Amniotic stem cell (primary cell): ENCODE data around the gene SLC25A27.
"Not testable (repeated sequence)": the region's sequence is repeated elsewhere in the genome, so short reads cannot be mapped to it uniquely, and the experiment has no call there.

ENCODE experiments used
- DNase-seq: peaks from one replicate; lab custom pipeline; 2025; lab: John Stamatoyannopoulos, UW

SLC25A27 gene, protein sequence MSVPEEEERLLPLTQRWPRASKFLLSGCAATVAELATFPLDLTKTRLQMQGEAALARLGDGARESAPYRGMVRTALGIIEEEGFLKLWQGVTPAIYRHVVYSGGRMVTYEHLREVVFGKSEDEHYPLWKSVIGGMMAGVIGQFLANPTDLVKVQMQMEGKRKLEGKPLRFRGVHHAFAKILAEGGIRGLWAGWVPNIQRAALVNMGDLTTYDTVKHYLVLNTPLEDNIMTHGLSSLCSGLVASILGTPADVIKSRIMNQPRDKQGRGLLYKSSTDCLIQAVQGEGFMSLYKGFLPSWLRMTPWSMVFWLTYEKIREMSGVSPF

GRCh38 chr6:46652603-46653438, at the start of gene SLC25A27, which contains the start of gene CYP39A1:
Gene SLC25A27, plus strand, starts transcription at chr6:46652975. Its CDS starts 218 bp downstream, at chr6:46653193.
Gene CYP39A1, minus strand, starts transcription at chr6:46652818. Its CDS starts 236 bp downstream, at chr6:46652582.
- peak; percentile 70 for DNase-seq

DNA sequence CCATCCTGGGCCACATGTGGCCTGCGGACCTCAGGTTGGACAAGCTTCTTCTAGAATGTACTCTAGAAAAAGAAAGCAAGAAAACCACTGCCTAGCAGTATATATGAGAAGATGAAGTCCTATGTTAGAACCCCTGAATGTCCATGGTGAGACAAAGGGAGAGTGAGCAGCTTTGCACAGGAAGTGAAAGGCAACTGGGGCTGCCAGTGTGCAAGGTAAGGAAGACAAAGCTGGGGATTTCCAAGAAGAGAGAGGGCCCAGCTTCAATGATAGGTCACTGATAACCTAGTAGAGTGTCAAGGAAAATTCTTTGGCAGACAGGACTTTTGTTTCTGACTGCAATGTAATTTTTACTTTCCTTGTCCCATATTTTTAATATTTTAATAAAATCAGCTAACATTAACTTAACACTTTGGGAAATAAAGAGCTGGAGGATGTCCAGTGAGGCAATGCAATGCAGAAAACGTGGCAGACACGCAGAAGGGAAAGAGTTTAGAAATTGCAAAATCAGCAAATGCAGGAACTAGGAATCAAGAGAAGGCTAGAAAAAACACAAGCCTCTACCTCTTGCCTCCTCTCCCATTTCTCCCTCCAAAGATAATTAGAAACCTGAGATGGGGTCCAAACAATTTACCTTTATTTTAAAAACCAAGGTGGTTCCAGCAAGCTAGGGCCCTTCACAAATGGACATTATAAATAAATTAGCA, 47.5 kb upstream of the SLC25A27 start:
- no peak for DNase-seq

- no peak for DNase-seq
Measured at GRCh38 chr6:46606338-46606737, 46.4 kb upstream of the SLC25A27 start.

DNA sequence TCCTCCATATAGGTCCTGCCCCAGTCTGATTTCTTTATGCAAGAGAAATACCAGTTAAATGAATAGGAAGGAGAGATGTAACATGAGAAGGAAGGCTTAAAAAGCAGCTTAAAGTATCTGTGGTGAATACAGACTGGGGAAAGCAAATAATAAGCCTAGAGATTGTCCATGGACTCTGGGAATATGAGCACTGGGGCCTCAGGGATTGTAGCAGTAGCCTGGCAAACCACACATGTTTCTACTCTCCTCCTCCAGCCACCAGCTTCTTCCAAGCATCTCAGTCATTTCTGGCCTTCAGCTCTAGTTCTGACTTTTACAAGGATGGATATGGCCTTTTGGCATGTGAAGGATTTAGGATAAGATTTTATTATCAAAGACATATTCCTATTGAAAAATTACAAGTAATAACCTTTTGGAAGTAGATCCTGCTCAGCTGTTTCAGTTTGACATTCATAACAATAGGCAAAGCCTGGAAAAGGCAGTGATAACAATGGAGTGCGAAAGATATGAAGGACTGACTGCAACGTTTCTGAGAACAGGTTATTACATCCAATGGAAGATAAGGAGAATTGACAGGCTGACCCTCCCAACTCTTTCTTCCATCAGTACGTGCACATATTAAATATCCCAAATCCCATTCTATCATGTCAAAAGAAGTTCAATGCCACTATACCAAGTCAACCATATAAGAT, 41.8 kb upstream of the SLC25A27 start:
- DNase-seq: no peak

DNA sequence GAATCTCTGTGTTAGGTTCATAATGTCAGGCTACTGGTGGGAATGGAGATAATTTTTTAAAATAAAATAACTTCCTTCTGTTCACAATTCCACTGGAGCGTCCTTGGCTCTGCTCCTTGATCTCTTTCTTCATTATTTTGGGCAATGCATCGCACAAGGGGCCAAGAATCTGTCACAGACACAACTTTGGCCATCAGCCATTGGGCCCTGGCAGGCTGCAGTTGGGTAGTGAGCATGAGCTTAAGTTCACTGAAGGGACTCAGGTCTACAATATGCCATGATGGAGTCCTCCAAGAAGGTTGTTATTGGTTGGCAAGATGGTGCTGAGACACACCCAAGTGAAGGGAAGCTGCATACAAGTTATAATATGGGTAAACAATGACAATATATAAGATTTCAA, 40.1 kb upstream of the SLC25A27 start:
- no peak for DNase-seq

DNA sequence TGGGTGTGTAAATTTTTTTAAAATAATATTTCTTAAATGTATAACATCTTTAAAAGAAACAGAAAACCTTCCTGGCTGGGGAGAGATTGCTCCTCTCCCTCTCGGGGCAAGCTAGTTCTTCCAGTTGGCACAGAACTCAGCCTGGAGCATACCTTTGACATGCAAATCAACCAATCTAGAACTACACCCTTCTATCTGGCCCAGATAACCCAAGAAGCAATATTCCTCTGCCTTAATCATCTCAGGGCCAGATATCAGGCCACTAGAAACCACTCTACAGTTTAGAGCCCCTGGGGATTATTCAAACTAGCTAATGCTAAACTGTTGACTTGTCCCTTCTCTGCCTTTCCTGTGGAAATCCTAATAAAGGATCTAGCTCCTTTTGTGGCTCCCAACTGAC, 34.0 kb upstream of the SLC25A27 start:
- DNase-seq: no peak

GRCh38 chr6:46626228-46626909, 26.4 kb upstream of the SLC25A27 start:
- DNase-seq: peak; percentile 26

- DNase-seq: no peak
Measured at GRCh38 chr6:46626976-46627375, 25.8 kb upstream of the SLC25A27 start.

DNA sequence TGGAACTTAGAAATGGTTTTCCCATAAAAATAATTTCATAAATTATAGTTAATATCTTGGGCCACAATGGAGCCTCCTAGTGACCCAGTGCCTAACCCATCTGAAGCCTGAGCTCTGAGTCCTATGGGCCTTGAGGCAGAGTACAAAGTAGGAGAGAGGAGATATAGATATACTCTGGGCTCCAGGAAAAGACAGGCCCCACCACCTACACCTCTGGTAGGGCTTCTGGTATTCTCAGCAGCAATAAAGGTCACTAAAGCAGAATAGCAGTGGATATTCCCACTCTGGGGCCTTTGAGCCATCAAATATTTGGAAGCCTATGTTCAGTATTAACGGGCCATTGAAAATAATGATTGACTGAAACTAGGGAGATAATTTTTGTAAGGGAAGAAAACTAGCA, 24.3 kb upstream of the SLC25A27 start:
- DNase-seq: no peak

DNA sequence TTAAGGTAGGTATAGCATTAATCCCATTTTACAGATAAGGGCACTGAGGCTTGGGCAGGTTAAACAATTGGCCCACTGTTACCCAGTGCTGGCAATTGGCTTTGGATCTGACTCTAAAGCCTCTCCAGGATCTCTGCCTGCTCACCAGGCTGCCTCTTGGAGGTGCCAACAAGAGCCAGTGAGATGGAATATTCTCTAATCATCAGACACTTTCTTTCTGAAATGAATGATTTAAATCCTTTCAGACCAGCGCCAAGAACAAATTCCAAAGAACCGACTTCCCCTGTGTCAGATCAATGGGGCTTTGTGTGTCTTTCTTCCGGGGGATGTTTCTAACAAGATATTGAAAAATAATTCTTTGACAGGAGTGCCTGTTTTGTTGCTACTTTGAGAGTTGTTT, 23.8 kb upstream of the SLC25A27 start:
- DNase-seq: no peak

- no peak for DNase-seq
Measured at GRCh38 chr6:46629691-46630090, 23.1 kb upstream of the SLC25A27 start.

- no peak for DNase-seq
Measured at GRCh38 chr6:46632053-46632452, 20.7 kb upstream of the SLC25A27 start.

DNA sequence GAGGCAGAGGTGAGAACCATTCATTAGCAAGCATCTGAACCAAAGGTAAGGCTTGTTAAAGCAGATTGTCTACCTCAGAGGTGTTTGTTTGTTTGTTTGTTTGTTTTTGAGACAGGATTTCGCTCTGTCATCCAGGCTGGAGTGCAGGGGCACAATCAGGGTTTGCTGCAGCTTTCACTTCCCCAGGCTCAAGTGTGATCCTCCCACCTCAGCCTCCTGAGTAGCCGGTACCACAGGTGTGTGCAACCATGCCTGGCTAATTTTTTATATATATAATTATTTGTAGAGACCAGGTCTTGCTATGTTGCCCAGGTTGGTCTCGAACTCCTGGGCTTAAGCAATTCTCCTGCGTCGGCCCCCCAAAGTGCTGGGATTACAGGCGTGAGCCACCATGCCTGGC, 17.3 kb upstream of the SLC25A27 start:
- DNase-seq: no peak

GRCh38 chr6:46637145-46637544, 15.6 kb upstream of the SLC25A27 start:
- peak; percentile 69 for DNase-seq

- no peak for DNase-seq
Measured at GRCh38 chr6:46637933-46638332, 14.8 kb upstream of the SLC25A27 start.

GRCh38 chr6:46638650-46639049, 14.1 kb upstream of the SLC25A27 start:
- no peak for DNase-seq

- no peak for DNase-seq
Measured at GRCh38 chr6:46642928-46643751, 9.6 kb upstream of the SLC25A27 start.

DNA sequence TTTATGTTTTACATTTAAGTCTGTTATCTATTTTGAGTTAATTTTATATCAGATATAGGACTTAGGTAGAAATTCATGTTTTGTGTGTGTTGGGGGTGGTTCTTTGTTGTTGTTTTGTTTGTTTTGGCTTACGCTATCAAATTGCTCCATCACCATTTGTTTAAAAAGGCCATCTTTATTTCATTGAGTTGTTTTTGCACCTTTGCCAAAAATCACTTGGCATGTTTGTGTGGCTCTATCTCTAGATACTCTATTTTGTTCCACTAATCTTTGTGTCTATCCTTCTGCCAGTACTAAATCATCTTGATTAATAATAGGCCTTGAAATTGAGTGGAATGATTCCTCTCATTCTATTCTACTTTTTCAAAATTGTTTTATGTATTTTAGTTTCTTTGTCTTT, 7.5 kb upstream of the SLC25A27 start:
- DNase-seq: no peak

DNA sequence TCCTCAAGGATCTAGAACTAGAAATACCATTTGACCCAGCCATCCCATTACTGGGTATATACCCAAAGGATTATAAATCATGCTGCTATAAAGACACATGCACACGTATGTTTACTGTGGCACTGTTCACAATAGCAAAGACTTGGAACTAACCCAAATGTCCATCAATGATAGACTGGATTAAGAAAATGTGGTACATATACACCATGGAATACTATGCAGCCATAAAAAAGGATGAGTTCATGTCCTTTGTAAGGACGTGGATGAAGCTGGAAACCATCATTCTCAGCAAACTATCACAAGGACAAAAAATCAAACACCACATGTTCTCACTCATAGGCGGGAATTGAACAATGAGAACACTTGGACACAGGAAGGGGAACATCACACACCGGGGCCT, 4.7 kb upstream of the SLC25A27 start:
- not testable (repeated sequence) for DNase-seq

GRCh38 chr6:46648869-46649492, 3.8 kb upstream of the SLC25A27 start:
- DNase-seq: no peak
